GM19193 (cell line): Measurements from ENCODE around the gene CREB5.

Experiments used
- POLR2A ChIP-seq: IDR thresholded peaks from 4 replicates; pipeline ENCODE4 v1.6.1; 2011; ENCODE audit not compliant: insufficient read depth, insufficient read length; ENCODE audit errors: extremely low read depth

Gene CREB5

GRCh38 chr7:28498636-28499035 lies 86.3 kb downstream of the CREB5 start:
- TF ChIP-seq POLR2A, result no peak

- no peak for TF ChIP-seq POLR2A
These were observed 87.8 kb downstream of the CREB5 start for GRCh38 chr7:28500138-28500537.

- no peak for TF ChIP-seq POLR2A
These were observed 90.1 kb downstream of the CREB5 start for GRCh38 chr7:28502408-28502807.

- TF ChIP-seq POLR2A, result no peak
These were observed 91.1 kb downstream of the CREB5 start for GRCh38 chr7:28503396-28503795.

- TF ChIP-seq POLR2A, result no peak
These were observed 92.7 kb downstream of the CREB5 start for GRCh38 chr7:28505014-28505413.

- no peak for TF ChIP-seq POLR2A
These were observed 93.5 kb downstream of the CREB5 start for GRCh38 chr7:28505867-28506266.

GRCh38 chr7:28507525-28508282 lies 95.4 kb downstream of the CREB5 start:
- no peak for TF ChIP-seq POLR2A

- no peak for TF ChIP-seq POLR2A
These were observed 97.1 kb downstream of the CREB5 start for GRCh38 chr7:28509251-28510025.

GRCh38 chr7:28510026-28510369 lies 97.7 kb downstream of the CREB5 start:
- no peak for TF ChIP-seq POLR2A

- TF ChIP-seq POLR2A, result no peak
These were observed 100.5 kb downstream of the CREB5 start for GRCh38 chr7:28512668-28513440.

GRCh38 chr7:28516390-28517172 lies 104.3 kb downstream of the CREB5 start:
- TF ChIP-seq POLR2A, result no peak

GRCh38 chr7:28517206-28517605 lies 104.9 kb downstream of the CREB5 start:
- no peak for TF ChIP-seq POLR2A

- TF ChIP-seq POLR2A, result no peak
These were observed 105.3 kb downstream of the CREB5 start for GRCh38 chr7:28517606-28518005.
